ENCODE data around the gene PTPA.

The PTPA gene

DNA sequence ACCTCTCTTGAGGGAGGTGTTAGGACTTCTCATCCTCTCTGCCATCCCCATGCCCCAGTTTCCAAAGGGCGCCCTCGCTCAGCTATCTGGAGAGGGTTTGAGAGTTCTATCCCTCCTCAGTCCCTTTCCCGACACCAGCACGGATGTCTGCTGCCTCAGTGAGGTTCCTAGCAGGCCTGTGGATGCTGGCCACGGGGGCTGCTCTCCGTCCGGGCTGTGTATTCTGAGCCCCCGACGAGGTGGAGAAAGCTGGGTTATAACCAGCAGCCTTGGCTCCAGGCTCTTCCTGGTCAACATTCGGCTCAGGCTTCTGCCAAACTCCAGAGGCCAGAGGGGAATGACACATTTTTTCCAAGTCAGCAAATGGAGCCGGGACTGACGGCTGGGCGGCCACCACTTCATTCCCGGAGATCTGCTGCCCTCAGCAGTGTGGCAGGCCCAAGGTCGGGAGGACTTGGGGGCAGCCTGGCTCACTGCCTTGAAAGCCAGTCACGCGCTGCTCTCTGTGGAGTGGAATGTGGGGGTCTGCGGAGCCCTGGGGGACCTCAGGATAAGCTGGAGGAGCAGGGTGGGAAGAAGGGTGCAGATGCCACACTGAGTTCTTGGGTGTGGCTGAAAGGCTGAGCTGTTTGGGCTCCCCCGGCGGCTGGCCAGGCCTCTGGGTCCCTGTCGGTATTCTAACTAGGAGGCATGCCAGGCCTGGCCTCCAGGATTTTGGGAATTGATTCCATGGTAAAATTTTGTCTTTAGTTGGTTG lies 27.4 kb downstream of the PTPA start:
- peak; percentile 37 for DNase-seq

DNA sequence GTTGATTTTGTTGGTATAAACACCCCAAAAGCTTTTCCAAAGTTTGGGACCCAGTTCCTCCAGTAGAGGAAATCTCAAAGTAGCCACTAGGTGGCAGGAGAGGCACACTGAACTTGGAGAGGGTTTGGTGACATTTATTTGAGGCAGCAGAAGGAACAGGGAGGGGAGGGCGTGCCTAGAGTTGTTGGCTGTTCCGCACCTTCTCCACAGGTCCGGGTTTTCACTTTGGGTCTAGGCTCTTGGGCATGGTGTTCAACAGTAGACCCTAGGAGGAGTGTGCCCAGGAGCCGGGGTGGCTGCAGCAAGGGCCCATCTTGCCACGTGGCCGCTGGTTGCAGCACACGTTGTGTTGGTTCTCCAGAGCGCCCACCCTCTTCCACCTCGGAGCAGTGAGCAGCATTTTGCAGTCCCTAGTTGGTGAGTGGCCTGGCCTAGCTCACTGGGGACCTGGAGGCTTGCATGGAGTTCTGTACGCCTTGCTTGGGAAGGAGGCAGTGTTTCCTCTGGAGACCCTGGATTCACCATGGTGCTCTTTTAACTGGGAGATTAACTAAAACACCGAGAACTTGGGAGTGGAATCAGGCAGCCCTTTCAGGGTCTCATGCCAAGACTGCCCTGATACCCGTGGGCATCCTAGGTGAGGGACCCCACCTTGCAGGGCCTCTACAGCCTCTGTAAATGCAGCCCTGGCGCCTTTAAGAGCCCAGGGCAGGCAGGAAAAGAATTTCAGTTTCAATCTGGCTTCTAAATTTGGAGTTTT lies 28.2 kb downstream of the PTPA start:
- DNase-seq: peak; percentile 89

DNA sequence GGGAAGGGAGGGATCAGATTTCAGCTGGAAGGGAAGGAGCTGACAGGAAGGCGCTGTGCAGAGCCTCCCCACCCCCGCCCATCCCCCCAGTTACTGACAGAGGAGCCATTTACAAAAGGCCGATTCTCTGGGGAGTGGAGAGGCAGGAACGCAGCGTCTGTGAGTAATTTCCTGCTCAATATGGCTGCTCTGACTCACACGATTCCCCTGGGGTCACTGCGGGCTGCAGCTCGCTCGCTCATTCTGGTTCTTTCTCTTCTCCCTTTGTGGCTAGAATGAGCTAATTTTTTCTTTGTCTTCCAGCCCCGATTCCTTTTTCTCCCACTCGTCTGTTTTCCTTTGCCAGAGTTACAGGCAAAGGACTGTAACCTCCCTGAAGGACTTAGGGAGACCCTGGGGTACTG lies 28.8 kb downstream of the PTPA start:
- DNase-seq: peak; percentile 100

DNA sequence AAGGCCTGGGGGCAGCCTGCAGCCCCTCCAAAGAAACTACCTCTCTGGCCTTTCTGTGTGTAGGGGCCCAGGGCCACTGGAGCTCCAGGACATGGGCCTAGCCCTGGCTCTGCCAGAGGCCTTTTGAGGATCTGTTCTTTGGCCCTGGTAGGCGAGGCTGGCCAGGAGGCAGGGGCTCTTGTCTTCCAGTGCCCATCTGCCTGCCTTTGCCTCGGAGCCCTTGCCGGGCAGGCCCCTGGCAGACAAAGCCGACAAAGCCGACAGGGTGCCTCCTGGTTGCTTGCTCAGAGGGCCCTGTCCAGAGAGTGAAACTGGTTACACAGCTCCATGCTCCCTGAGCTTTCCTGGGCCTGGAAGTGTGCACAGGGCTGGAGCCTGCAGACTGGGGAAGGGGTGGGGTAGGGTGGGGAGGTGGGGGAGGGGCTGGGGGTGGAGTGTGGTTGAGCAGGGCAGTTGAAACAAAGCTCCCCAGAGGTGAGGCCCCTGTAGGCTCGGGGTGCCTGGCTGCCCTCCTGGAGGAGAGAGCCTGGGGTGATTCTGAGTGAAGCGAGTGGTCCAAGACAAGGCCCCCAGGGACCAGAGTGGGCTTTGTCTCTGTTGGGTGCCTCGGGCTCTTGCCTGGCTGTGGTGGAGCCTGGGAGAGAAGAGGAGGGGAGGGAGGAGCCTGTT lies 29.3 kb downstream of the PTPA start:
- DNase-seq: peak; percentile 75

DNA sequence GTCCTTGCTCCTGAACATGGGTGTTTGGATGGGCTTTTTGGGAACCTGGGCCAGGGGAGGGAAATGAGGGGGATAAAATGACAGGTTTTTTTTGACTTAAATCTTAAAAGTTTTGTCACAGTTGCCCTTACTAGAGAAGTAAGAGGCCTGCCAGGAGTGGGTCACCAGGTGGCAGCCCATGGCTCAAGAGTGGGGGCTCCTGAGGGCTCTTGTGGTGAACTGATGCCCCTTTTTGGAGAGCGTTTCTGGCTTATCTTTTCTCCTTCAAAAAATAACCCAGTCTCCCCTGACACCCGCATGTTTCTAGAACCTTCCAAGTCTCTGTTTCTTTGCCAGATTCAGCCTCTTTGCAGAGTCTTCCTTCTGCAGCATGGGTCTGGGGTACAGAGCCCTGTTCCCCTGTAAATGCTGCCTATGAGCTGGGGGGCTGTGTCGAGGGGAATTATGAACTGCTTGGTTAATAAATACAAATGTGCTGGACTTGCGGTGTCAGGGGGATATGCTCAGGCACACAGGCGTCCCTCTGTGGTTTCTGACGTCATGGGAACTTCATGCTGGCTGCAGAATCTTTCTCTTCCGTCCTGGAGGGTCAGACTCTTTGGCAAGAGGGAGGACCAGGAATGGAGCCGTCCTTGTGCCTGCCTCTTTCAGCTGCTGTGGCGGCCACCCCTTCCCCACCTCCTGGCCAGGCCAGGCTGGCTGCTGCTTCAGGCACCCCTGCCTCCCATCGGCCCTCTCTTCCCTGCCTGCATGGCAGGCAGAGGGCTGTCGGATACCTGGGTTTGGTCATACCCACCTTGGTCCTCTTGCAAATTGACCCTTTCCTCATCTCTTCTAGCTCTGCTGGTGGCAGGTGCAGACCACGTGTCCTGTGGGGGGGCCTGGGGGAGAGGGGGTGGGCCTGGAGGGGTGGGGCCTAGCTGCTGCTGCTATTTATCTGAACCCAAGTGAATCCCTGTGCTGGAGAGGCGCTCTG lies 30.1 kb downstream of the PTPA start:
- DNase-seq: peak; percentile 95

DNA sequence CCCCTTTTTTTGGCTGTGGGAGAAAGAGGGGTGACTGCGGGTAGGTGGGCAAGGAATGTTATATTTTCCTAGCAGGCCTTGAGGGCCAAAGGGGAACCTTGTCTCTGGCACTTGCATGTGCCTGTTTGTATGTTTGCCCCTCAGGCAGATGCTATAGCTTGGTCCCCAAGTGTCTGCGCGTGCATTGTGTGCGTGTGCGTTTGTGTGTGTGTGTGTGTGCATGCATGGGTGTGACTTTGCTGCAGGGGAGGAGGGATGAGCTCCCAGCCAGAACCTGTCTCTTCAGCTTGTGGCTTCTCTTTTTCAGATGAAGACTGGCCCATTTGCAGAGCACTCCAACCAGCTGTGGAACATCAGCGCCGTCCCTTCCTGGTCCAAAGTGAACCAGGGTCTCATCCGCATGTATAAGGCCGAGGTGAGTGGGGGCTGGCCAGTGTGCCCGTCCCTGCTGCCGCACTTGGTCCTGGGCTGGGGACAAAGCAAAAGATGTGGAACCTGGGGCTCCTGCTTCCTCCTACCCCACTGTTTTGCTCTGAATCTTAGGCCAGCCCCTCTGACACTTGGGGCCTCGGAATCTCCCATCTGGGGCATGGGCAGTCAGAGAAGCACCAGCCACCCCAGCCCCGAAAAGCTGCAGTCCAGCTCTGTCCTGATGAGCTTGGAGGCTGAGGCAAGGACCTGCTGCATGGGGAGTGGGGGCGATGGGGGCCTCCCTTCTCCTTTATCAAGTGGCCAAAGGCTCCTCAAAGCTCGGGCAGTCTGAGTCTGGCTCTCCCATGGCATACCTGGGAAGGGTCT lies 31.1 kb downstream of the PTPA start:
- DNase-seq: no peak

DNA sequence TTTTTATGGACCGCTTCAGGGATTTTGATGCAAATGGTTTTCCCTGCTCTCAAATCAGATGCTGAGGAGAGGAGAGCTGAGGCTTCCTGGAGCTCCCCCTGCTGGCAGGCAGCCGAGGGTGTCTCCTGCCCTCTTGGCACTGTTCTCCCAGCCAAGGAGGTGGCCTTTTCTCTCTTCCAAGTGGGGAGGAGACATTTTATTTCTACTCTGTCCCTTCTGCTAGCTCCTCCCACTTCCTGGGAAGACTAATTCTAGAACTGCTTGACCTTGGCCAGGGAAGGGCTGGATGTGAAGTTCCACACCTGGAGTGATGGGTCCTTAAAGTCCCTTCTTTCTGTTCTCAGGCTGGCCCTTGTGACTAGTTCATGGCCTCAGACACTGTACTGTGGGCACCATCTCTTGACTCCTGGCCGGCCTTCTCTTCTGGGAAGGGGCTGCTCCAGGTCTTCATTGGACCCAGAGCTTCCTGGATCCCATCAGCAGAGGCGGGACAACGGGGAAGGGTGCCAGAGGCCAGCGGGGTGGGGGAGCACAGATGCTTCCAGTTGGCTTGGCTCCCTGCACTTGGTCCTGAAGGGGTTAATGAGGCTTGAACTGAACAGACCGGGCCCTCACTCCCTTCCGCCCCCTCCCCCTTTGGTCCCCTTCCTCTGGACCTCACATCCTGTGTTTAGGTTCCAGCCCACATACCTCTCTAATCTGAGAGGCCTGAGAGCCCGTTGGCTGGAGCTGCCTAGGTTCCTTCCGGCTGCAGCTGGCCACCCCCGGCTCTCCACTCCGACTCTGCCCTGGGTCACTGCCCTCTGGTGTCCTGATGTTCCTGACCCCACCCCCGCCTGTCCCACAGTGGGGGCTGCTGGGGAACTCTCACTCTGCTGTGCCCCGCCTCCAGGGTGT lies 32.1 kb downstream of the PTPA start:
- DNase-seq: peak; percentile 92

DNA sequence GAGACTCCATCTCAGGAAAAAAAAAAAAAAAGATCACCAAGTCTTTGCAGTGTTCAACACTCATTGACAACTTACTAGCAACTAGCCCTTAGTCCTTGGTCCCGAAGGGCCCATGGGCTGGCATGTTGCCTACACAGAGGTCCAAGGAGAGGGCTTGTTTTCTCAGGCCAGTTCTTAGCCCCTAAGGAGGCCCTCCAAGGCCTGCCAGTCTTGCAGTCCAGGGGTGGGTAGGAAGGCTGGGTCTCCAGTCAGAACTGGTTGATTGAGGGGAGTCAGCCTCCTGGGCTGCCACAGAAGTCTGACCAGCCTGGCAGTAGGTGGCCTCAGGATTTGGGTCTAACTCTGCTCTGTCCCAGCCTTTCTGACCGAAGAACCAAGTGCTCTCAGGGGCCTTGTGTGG lies 34.1 kb downstream of the PTPA start:
- DNase-seq: no peak

DNA sequence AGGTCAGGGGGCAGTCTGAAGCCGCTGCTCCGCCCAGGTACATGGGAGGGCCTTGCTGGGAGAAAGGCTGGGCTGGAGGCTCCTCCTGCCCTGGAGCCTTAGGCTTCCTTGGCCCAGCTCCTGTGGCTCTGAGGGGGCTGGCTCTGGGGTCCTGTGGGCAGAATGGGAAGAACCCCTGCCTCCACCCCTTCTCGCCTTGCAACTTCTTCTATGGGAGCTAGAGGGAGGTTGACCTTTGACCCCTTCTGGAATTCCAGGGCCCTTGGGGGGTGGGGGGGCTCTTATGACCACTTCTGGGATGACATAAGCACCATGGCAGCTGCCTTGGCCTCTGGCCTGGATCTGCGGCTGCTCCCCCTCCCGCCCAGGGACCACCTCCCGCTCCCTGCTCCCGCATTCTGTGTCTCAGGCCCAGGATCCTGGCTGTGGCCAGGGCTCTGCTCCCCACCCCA lies 34.7 kb downstream of the PTPA start:
- DNase-seq: peak; percentile 95

DNA sequence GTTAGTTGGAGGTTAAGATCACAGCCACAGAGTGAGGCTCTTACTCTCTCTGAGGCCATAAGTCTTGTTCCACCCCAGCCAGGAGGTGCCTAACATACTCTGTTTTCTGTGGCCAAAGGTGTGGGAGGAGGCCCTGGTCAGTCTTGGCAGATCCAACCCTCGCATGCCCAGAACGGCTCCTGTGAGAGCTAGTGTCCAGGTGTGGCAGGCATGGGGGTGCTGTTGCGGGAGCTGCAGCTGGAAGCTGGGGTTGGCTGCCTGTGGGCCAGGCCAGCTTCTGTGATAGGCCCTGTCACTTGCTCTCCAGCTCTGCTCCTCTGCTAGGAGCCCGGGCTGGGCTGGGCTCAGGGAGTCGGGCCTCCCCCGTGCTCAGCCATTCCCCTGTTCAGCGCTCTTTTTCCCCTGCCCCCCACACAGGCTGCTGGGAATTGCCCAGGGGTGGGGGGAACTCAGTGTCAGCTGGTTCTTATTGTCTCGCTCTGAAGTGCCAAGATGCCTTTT lies 35.3 kb downstream of the PTPA start:
- DNase-seq: peak; percentile 86

DNA sequence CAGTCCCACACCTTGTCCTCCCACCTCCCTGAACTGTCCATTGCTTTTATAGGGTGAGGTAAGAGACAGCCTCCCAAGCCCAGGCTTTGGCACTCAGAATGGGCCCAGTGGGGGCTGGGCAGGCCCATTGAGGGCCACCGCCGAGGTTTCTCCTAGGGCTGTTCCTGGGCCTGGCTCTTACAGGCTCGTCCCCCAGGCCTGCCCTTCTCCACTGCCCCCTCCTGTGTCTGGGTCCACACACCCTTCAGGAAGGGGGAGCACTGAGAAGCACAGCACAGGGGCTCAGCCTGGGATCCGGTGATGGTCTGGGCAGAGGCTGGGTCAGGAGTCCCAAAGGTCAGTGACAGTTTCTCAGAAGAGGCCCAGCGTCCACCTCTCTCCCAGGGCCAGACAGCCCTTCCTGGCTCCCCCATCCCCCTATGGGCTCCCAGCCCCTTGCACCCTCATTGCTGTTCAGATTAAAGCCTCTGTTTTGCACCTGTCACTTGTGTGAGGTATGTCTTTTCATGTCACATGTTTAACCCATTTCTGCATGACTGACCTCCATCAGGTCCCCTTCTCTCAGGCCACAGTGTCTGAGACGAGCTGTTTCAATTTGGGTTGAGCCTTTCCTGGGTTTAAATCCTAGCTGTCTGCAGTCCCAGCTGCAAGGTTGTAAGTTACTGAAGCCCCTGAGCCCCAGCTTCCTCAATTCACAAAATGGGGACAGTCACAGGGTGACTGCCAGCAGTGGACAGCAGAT lies 37.4 kb downstream of the PTPA start:
- DNase-seq: no peak

DNA sequence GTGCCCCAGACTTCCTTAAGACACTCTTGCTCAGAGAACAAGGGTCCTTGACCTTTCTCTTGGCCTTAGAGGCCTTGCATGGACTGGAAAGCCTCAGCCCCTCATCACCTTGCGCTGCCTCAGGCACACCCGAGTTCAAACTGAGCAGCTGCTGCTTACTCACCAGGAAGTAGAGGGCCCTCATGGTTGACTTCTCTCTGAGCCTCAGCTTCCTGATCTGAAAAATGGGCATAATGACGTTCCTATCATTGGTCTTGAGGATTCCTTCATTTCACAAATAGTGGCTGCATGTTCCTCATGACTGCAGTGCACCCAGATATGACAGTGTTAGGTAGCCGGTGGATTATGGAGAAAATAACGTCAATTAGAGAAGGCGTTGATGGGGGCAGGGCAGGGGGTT lies 38.2 kb downstream of the PTPA start:
- no peak for DNase-seq

DNA sequence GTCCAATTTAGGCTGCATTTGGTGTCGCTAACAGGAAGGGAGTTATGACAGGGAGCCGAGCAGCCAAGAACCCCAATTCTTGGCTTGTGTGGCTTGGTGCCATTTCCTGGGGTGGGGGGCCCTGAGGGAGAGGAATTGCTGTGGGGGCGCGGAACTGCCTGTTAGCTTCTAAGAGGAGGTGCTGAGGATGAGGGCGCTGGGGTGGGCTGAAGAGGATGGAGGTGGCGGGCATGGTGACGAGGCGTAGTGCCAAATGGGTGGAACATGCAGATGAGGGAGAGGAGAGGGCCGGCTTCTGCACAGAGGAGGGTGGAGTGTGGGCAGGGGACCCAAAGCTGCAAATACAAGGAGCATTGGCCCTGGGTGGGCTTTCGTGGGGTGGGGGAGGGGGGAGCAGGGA lies 38.9 kb downstream of the PTPA start:
- no peak for DNase-seq

DNA sequence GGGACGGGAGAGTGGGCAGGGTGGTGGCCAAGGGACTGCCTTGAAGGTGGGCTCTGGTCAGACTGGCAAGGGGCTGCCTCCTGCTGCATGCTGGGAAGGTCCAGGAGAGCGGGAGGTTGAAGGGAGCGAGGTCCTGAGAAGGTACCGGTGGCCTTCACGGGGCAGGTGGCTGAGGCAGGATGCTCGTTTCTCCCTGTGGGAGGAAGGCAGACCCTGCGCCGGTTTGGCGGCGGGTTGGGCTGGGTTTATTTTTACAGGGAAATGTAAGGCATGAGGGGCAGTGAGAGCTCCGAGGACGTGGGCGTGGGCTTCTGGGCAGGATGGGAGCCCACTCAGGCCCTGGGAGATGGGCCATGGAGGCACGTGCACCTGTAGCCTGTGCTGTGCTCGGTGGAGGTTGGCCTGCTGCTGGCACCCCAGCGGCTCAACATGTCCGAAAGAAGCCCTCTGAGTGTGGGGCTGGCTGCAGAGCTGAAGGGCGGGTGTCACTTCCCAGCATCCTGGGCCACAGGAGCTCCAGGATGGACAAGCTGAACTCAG lies 39.5 kb downstream of the PTPA start:
- DNase-seq: no peak

DNA sequence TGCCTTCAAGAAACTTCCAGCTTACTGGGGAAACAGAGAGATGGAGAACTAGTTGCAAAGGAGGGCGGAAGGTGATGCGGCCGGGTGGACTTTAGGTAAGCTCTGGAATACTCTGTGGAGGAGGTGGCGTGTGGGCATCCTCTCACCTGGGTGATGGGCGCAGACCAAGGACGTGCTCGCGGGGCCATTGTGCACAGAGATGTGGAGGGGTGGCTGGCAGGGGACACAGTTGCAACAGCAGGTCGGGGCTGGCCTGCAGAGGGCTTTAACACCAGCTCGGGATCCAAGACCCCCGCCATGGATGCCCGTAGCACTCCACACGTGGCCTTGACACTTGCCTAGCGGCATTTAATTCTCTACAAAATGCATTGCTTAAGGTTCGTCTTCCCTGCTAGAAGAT lies 40.3 kb downstream of the PTPA start:
- no peak for DNase-seq

DNA sequence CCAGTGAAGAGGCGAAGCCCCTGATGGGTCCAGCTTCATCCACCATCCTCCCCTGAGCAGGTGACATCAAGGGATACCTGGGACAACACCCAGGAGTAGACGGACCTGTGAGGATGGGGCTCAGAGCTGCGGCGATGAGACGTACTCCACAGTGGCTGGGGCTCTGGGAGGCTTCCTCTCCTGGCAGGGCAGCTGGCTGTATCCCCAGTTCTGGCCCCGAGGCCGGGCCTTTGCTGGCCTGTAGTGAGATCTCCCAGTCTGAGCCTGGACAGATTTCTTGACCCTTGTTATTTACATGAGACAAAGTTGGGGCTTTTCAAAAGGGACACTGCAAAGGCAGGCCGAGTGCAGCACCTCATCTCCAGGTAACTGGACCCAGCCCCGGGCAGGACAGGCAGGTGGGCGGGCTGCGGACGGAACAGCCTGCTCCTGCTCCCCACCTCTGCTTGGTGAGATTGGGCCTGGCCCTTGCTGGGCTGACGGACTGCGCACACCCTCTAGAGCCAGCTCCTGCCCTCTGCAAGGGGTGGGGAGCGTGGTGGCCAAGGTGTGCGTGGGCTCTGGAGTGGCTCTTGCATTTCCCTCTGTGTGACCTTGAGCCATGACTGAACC lies 43.8 kb downstream of the PTPA start:
- no peak for DNase-seq

DNA sequence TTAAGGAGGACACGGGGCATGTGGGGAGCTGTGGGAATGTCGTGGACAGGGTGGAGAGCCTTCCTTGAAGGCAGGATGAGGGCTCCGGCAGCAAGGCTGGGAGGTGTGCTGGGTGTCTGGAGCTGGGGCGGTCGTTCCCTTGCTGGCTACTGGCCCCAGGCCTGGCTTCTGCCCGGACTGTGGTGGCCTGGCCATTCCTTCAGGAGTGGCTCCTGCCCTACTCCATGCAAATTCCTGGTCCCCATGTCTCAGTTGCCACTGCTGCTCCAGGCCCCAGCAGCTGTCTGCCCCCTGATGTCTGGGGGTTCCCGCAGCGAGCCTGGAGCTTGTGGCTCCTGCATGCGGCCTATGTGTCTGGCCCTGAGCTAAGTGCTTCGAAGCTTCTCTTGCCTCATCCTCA lies 44.9 kb downstream of the PTPA start:
- DNase-seq: no peak

DNA sequence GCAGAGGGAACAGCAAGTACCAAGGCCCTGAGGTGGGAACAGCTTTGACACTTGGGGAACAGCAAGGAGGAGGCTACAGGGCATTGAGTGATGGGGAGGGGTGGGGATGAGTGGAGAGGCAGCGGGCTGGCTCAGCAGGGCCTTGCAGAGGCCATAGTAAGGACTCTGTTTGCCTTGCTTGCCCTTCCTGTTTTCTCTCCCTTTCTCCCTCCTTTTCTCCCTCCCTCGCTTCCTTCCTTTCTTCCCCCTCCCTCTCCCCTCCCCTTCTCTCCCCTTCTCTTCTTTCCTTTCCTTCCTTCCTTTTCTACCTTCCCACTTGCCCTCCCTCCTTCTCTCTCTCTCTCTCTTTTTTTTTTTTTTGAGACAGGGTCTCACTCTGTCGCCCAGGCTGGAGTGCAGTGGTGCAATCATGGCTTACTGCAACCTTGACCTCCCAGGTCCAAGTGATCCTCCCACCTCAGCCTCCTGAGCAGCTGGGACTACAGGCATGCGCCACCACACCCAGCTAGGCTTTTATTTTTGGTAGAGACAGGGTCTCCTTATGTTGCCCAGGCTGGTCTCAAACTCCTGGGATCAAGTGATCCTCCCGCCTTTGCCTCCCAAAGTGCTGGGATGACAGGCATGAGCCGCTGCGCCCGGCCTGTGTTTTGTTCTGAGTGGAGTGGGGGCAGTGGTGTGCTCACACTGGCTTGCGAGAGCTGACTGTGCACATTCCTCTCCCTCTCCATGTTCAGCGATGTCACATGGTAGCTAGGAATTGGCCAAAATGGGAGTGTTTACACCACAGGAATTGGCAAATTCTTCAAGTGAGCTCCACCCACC lies 49.7 kb downstream of the PTPA start:
- peak; percentile 70 for DNase-seq

All from fibroblast of skin of right quadriceps (primary cell).